LNCaP clone FGC (cell line): Measurements from ENCODE around the gene RIIAD1.

Source experiments
- DNase-seq: peaks from one replicate; pipeline ENCODE4 v3.0.0-alpha.2; 2011; ENCODE audit warnings: low read depth
- H3K4me3 ChIP-seq: 2 replicates; pipeline ENCODE4 v1.5.1; 2011; ENCODE audit warnings: mild to moderate bottlenecking, low read depth, low read length, control low read depth
- TF ChIP-seq, protein P1 (sequence below): IDR thresholded peaks from 2 replicates; pipeline ENCODE4 v1.5.1; 2012; ENCODE audit warnings: mild to moderate bottlenecking; ENCODE audit not compliant: control insufficient read depth, insufficient read depth; ENCODE audit errors: extremely low read depth

RIIAD1 gene

DNA sequence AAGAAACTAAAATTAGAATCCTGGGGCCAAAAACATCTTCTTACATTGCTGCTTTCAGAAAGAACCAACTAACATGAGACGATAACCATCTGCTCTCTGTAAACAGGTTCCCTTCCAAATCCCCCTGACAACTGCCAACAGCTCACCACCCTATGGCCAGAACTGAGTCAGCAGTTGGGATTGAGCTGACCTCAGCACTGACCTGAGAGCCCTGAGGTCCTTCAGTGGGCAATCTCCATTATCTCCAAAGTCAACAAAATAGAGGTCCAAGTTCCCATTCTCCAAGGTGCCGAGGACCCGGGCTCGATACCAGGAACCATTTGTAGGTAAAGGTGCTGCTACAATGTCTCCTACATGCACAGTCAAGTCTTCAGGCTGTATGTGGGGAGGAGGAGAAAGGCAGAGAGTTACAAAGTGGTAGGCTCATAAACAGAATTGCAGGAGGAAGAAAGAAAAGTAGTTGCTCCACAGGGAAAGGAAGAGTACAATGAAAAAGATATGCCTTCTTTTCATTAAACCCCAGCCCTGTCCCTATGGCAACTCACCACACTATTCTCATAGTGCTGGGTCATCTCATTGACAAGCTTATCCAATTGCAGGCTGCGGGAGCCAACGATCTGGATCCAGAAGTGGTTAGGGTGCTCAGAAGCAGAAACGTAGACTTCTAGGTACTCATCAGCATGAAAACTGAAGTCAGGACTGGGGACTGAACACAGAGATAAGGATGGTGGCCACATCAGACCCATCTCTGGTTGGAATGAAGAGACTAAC, 54.8 kb downstream of the RIIAD1 start:
- no peak for DNase-seq
- H3K4me3 ChIP-seq, result no peak overlapping the region
- TF ChIP-seq, protein P1, sequence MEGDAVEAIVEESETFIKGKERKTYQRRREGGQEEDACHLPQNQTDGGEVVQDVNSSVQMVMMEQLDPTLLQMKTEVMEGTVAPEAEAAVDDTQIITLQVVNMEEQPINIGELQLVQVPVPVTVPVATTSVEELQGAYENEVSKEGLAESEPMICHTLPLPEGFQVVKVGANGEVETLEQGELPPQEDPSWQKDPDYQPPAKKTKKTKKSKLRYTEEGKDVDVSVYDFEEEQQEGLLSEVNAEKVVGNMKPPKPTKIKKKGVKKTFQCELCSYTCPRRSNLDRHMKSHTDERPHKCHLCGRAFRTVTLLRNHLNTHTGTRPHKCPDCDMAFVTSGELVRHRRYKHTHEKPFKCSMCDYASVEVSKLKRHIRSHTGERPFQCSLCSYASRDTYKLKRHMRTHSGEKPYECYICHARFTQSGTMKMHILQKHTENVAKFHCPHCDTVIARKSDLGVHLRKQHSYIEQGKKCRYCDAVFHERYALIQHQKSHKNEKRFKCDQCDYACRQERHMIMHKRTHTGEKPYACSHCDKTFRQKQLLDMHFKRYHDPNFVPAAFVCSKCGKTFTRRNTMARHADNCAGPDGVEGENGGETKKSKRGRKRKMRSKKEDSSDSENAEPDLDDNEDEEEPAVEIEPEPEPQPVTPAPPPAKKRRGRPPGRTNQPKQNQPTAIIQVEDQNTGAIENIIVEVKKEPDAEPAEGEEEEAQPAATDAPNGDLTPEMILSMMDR, result no peak

DNA sequence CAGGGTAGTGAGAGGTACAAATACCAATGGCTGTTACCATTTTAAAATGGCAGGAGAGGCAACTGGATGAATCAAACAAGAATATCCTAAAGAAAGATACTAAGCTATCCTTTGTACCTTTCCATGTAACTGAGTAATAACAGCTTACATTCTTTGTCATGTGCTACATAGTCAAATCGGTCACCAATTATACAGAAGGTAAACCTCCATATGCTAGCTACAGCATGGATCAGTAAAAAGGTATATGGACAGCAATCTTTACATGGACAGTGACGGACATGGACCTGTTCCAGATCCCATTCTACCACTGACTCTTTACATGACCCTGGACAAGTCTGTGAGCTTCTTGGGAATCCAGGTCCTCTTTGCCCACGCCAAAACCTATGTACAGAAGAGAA, 55.3 kb downstream of the RIIAD1 start:
- TF ChIP-seq, protein P1, result no peak
- no peak for DNase-seq
- H3K4me3 ChIP-seq, result no peak overlapping the region

DNA sequence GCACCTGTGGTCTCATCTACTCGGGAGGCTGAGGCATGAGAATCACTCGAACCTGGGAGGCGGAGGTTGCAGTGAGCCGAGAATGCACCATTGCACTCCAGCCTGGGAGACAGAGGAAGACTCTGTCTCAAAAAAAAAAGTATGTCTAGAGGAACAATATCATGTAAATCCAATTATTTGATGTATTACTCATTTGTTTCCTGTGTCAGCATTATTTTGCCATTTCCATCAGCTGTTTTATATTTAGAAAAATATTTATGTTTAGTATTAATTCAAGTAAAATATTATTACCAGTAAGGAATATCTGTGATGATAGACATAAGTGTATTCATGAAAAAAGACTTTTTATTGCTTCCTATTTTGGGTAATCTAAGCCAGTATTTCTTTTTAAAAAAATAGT, 56.0 kb downstream of the RIIAD1 start:
- no peak overlapping the region for H3K4me3 ChIP-seq
- TF ChIP-seq, protein P1, result no peak

More for the DNA sequence above, 56.0 kb downstream of the RIIAD1 start:
- DNase-seq, result no peak
